IPS-18c (cell line): ENCODE measurements around the gene EIF2B2.
A peak's percentile ranks its signal among the peaks of the same experiment; 100 is the strongest.

Source experiments
- H3K4me3 ChIP-seq: 2 replicates; pipeline ENCODE4 v1.7.0; 2013; ENCODE audit warnings: low read depth, mild to moderate bottlenecking, low read length, moderate library complexity; ENCODE audit not compliant: insufficient read depth
- H3K9me3 ChIP-seq: one replicate; pipeline ENCODE4 v1.6.1; 2013; ENCODE audit warnings: mild to moderate bottlenecking, low read length, moderate library complexity; ENCODE audit not compliant: control insufficient read depth, insufficient read depth

EIF2B2 gene

DNA sequence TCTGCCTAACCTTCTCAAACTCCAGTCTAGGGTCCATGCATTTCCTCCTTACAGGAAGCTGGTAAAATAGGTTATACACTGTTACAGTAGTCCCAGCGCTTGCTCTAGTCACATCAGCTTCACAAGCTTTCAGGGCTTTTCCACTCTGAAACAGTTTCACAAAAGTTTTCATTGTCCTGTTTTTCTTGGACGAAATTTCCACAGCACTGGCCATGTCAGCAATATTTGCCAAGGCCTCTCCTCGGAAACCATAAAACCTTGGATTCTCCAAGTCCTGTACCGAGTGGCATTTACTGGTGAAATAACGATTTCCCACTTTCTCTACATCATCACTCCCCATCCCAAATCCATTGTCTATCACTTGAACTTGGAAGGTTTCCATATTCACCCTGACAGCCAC lies 46.4 kb downstream of the EIF2B2 start:
- Histone ChIP-seq H3K4me3 (no peak overlapping the region), H3K9me3 (no peaks in the 10 kb centered on the region)

DNA sequence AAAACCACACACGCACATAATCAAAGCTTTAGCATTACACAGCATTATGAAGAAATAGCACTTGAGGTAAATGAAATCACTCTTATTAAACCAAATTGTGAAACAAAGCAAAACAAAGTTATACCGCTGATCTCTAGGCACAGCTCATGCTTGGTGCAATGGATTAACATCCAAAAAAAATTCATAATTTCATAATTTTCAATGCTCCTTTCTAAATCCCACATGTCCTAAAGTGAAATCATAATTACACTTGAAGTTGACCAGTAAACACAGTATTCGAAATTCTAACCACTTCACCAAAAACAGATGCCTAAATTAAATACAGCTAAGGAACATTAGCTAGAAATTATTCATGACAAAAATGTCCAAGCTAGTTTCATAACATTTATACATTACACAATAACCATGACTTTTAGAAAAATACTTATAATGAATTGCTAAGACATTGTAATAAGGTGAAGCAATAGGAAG lies 47.0 kb downstream of the EIF2B2 start:
- Histone ChIP-seq H3K4me3 (no peak overlapping the region), H3K9me3 (no peaks in the 10 kb centered on the region)

DNA sequence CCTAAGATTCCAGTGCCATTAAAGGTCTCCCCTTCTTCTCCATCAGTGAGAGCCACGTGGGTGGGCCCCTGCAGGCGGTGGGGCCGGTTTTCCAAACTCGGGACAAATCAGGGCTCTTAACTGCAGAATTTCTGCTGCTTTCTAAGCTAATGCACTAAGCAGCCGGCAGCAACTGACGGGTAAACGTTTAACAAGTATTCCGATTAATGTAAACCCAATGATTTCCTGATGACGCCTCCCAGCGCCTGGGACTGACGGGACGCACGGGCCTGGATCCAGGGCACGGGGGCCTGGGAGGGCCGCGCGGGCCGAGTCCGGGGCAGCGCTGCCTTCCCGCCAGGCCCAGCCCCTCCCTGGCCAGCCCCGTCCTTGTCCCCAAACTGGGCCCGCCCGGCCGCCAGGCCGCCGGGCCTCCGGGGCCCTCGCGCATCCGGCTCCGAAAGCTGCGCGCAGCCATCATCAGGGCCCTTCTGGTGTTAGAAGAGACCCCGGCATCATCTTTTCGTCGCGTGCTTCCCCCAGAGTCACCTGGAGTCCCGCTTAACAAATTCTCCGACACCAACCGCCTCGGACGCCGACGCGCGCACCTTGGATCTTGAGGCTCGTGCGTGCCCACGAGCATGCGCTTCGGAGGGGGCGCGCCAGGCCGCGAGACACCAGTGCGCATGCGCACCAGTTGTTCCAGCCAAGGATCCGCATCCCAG lies 48.3 kb downstream of the EIF2B2 start, which contains the start of gene MLH3:
TSS of gene MLH3 (minus strand) at position 616 of the 704 bp plus-strand sequence. CDS start 1,812 bp downstream, outside the sequence.
- H3K9me3 ChIP-seq = no peaks in the 10 kb centered on the region

DNA sequence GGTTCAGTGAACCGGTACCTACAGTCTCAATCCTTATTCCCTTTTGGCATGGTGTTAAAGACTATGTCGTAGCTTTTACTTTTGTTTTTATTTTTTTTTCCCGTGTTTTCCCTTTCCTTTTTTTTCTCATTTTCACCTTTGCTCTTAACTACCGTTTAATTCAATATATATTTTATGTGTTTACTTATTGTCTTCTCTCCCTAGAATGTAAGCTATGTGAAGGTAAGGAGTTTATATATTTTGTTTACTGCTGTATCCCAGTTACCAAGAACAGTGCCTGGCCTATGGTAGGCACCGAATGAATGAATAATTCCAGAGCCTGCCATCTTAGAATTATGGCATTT lies 48.8 kb downstream of the EIF2B2 start:
- Histone ChIP-seq H3K9me3 (no peaks in the 10 kb centered on the region), H3K4me3 (peak overlapping the region; percentile 62; the same call in 1 of the 2 replicates)

More for the DNA sequence above, 48.3 kb downstream of the EIF2B2 start, which contains the start of gene MLH3:
- peak within 1 kb of the TSS; percentile 62 for H3K4me3 ChIP-seq

GRCh38 chr14:75053396-75054291 lies 50.9 kb downstream of the EIF2B2 start:
- Histone ChIP-seq H3K9me3 (no peaks in the 10 kb centered on the region), H3K4me3 (no peak overlapping the region)

DNA sequence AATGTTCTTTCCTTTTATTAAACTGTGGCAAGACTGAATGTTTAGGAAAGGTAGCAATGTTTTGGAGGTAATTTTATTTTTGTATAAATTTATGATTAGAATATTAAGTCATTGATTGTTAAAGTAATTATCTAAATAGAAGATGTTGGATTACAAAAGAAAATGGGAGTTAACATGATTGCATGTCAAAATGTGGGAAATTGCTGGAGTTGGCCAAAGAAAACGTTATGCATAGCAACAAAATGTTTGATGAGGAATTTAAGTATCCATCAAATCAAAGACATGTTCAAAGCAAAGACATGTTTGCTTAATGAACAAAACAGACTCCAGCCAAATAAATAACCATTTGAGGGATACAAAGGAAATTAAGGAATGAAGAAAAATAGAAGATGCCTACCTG lies 51.7 kb downstream of the EIF2B2 start:
- Histone ChIP-seq H3K4me3 (no peak overlapping the region), H3K9me3 (no peaks in the 10 kb centered on the region)

DNA sequence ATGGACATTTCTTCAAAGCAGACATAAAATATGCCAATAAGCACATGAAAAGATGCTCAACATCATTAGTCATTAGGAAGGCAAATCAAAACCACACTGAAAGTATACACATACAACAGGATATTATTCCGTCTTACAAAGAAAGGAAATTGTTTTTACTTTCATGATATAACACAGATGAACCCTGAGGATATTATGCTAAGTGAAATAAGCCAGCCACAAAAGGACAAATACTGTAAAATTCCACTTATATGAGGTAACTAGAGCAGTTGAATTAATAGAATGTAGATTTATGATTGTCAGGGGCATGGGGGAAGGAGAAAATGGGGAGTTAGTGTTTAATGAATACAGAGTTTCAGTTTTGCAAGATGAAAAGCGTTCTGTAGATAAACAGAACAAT lies 56.9 kb downstream of the EIF2B2 start:
- H3K4me3 ChIP-seq = no peak overlapping the region
- no peaks in the 10 kb centered on the region for H3K9me3 ChIP-seq

DNA sequence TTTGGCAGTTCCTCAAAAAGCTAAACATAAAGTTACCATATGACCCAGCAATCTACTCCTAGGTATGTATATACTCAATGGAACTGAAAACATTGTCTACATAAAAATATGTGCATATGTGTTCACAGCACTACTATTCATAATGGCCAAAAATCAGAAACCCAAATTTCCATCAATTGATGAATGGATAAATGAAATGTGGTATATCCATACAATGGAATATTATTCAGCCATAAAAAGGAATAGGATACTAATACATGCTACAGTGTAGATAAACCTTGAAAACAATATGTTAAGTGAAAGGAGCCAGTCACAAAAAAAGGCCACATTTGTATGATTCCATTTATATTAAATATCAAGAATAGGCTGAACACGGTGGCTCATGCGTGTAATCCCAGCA lies 57.7 kb downstream of the EIF2B2 start:
- Histone ChIP-seq H3K4me3 (no peak overlapping the region), H3K9me3 (no peaks in the 10 kb centered on the region)
